ENCODE measurements around the gene PARD3B. TPM values are rescaled to one million over a fixed set of nuclear protein-coding genes. Genes with fewer than 3 reads are reported as not detected.
A peak's percentile ranks its signal among the peaks of the same experiment; 100 is the strongest.

The PARD3B gene
- total RNA-seq, 1 donor from 2014 or later: 4.3 TPM

DNA sequence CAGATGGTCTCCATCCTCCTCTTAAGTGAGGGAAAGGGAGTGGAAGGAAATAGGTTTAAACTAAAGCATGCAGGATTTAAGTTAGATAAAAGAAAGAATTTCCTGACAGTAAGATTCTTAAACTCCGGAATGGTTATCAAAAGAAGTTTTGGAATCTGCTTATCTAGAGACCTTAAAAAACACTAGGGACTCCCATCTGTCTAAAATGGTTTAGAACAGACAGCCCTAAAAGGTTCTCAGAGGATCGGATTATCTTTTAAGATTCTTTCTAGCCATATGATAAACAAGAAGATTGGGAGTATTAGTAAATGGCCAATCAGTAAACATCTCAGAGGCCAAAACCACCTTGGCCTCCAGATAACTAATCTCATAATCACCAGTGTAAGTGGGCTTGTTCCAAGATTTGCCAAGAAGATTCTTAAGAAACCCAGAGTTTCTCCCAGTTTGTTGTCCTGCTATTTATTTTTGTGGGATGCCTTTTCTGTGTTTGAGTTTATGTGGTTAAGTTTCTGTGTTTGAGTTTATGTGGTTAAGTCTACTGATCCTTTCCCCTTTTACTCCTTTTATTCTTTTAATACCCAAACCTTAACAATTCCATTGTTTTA is 822.2 kb downstream of the PARD3B start:
- ATAC-seq: no peak

DNA sequence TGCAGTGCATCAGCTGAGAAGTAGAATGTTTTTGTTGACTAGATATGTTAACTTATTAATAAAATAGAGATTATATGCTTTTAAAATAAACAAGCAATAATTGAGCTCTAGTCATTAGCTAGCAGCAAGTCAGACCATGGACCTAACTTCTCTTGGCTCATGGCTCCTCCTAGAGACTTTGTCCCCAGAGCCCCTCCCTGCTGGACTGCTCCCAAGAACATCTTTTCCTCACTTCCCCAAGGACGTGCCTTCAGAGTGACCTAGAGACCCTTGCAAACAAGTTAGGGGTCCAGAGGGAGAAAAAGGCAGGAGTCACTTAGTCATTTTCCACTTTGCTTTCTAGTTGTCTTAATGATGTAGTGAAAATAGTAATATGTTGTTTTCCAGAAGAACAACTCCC is 824.5 kb downstream of the PARD3B start:
- ATAC-seq: no peak

DNA sequence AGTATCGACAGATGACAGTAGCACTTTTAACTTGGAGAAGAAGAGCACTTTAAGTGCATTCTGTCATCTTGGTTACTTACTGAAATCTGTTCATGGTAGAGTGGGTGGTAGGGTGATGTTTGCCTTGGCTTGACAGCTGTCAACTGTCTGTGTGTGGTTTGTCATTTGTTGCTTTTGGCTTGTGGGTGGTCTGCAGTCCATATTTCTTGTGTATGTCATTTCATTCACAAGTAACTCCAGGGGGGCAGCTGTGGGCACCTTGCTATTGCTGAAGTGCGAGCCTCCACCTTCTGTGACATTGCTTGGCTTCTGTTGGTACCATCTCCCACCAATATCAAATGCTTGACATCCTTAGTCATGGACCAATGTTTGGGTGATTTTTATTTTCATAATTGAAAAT is 825.5 kb downstream of the PARD3B start:
- ATAC-seq: no peak

DNA sequence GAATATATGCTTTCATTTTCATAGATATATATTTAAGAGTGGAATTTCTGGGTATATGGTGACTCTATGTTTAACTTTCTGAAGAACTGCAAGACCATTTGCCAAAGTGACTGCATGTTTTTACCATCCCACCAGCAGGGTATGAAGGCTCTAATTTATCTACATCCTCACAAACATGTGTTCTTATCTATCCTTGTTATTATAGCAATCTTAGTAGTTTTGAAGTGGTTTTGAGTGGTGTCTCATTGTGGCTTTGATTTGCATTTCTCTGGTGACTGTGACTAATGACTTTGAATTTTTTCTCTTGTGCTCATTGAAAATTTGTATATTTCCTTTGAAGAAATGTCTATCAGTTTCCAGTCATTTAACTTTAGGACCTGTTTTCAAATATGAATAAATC is 826.9 kb downstream of the PARD3B start:
- ATAC-seq: no peak

DNA sequence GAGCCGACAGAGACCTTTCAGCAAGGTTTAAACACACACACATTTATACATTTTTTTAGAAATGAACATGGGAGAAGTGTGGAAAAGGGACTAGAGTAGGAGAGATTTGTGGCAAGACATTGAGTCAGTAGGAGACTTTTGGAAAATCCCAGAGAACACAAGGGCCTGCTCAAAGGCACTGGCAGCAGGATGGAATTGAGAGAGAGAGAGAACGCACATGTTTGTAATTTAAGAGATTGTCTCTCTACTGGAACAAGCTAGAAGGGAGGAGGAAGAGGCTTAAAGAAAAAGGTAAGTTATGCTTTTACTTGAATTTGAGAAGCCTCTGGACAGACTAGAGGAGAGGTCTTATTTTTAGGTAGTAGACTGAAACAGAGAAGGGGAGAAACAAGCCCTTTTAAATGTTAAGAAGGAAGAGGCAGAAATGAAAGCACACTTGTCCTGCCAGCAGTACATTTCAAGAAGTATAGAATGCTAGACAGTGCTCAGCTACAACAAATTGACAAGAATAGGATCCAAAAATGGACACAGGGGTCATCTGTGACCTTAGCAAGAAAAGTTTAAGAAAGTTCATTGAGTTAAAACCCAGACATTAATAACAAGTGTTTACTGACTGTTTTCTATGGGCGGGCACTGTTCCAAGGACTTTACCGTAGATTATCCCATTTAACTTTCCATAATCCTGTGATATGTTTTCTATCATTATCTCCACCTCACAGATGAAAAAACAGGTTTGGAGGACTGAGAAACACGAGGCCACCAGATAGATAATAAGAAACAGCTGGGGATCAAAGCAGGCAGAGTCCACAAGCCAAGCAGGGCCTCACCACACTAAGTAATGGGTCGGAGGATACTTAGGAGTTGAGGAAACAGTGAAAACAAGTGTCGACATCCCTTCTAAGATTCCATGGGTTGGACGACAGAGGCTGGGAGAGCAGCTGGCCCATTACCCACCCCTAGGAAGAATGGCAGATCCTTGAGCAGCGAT is 830.5 kb downstream of the PARD3B start:
- no peak for ATAC-seq

DNA sequence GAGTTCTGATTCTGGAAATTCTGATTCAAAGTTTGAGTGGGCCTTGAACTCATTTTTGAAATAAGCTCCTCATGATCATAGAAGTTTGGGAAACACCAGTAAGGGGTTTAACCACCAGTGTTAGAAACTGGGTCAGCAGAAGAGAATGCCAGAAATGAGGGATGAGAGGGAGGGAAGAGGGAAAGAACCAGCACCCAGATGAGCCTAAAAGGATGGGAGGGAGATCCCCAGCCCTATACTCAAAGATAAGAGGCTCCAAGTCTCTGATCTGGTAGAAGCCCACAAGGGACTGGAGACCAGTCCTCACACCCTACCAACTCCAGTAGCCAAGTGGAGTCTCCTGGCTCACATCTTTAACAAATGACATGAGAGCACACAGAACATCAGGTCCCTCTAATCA is 832.0 kb downstream of the PARD3B start:
- no peak for ATAC-seq

DNA sequence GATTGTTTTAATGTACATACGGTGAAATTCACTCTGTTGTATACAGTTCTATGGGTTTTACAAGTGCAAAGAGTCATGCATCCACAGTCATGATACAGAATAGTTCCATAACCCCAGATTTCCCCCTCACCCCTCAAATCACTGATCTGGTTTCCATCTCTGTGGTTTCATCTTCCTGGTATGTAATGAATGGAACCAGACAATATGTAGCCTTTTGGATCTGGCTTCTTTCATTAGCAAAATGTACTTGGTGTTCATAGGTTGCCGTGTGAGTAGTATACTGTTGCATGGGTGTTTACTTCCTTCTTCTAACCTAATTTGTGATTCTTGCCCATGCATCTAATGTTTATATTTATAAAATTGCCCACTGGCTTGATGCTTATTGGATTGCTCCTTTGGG is 838.3 kb downstream of the PARD3B start:
- ATAC-seq: no peak

DNA sequence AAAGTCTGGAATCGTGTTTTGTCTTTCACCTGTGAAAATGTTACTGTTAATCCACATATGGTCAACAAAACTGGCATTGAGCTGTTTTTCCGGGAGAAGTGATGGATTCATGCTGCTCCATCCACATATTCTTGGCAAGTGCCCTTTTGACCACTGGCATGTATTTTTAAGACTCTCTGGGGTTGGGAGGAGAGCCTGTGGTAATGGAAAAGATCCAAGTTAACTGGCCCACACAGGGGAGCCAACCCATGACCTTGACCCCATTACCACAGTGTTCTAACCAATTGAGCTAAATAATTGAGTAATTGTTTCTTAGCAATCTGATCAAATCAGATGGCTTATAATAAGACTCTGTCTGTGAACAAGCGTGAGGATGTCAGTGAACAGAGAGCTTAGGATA is 840.8 kb downstream of the PARD3B start:
- no peak for ATAC-seq

DNA sequence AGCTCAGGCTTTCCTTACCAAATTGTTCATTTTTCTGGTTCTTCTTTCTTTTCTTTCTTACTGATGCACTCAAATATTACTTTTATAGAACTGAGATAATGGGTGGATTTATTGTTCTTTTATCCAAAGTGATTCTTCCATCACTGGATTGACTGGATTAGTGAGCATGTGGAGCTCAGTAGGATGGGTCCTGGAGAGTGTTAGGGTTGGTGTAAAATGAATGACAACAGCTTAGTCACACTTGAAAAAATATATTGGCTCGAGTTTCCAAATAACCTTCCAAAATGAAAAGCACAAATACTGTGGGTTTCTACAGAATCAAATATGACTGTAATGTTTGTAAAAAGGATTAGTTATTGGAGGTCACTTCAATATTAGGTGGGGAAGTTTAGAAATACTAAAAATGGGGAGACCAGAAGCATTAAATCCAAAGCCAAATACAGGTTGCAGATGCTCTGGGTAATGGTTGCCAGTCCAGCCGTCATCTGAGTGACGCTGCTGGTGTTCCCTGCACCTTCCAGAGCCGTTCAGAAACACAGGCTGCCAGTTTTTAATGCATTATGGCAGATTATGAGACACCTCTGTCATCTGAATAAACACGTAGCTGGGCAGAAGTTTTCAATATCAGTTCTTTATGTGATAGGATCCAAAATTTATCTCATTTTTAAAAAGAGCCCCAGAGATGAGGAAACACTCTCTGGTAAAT is 842.2 kb downstream of the PARD3B start:
- no peak for ATAC-seq

DNA sequence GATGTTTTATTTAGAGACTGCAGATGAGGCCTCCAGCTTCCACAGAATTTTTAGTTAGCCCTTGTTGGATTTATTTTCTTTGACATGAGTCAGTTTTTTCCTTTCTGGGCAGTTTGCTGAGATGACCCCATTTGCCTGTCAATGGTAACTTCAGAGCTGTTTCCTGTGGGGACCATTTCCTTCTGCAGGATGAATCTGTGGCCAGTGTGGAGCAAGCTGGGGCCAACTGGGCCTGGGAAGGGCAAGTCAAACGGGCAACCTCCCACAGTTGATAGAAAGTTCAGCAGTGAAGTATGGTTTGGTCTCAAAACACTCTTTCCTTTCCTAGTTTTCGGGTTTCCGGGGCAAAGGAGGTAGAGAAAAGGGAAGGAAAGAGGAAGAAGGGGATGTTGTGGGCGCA is 845.6 kb downstream of the PARD3B start:
- ATAC-seq: no peak

DNA sequence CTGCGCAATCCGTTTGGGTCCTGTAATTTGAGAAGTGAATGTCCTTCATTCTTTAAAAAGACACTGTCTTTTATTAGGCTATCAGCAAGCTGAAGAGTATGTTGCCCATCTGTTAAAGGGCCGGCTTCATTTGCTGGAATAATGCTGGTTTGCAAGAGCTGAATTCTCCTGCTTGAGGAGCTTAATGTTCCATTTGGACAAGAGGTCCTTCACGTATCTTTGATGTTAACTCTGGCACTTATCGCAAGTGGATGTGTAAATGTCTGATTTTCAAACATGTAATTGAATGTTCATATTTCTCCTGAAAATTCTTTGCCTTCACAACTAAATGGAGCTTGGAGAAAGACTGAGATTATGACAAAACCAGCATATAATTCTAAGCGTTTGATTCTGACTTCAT is 856.2 kb downstream of the PARD3B start:
- ATAC-seq: no peak

DNA sequence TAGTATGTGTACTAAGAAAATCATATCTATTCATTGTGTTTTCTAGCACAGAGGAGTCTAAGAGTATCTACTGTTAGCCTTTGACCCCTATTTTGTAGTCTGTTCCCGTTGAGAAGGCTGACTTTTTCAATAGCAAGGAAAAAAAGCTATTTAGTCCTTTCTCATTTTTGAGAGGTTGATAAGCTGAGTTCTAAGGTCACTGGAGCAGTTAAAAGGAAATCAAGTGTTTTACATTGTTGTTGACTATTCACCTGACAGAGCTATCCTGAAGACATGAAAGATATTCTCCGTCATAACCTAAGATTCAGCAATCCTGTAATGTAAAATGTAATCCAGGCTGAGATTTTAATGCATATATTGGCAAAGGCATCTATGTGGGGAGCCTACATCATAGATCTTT is 856.7 kb downstream of the PARD3B start:
- no peak for ATAC-seq

DNA sequence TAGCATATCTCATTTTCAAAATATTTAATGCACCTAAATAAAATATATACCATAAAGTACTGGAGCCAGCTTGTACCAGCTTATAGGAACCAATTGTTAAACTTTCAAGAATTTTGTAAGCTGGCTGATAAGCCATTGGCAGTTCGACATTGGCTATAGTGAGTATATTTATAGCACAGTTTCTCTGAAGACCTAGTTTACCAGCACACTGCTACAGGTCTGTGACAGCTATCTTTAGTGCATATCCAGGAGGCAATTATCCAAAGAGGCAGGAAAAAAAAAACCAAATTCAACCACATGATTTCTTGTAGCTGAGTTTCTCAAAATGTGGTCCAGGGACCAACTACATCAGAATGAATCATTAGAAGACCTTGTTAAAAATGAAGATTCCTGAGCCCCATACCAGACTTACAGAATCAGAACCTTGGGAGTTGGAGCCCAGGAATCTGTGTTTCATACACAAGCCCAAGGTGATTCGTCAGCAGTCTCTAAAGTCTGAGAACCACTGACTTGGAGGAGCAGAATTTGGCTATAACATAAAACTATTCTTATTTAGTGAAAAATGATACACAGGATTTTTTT is 858.1 kb downstream of the PARD3B start:
- no peak for ATAC-seq

DNA sequence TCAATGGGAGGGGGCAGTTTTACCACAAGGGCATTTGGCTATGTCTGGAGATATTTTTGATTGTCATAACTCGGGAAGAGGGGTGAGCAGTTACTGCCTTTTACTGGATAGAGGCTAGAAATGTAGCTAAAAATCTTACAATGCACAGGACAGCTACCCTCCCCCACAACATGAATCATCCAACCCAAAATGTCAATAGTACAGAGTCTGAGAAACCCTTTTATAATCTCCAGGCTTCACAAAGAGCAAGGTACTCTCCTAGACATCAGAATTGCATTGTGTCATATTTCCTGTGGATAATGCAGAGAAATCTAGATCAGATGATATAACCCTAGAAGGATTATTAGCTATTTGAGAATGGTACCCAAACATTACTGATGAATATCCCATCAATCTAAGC is 859.9 kb downstream of the PARD3B start:
- ATAC-seq: peak; percentile 39

DNA sequence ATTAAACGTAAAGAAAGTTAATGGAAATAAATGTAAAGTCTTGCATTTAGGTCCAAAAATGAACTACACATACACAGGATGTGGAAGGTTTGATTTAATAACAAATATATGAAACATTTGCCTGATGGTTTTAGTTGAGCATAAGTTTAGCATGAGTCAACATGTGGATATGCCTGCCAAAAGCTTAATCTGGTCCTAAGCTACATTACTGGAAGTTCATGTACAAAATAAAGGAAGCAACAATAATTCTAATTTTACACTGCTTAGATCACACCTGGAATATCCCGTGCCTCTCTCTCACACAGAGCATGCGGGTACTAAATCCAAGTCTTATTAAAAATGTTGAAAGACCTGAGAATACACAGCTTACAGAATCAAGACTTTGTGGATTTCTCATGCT is 860.5 kb downstream of the PARD3B start:
- peak; percentile 88 for ATAC-seq

DNA sequence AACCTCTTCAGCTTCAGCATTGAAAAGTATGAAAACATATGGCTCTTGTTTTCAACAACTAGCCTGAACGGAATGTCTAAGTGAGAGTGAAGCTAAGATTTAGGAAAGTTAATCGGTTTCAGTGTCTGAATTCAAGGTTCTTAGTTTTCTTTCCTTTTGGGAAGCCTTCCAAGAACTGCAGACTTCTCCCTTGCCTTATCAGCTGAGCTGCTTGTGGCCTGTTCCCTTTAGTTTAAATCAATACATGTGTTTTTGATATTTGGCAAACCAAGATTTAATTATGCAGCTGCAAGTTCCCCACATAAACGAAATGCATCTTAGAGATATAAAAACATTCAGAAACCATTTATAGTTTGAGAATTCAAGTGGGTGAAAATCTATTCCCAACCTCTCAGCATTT is 862.7 kb downstream of the PARD3B start:
- ATAC-seq: no peak

DNA sequence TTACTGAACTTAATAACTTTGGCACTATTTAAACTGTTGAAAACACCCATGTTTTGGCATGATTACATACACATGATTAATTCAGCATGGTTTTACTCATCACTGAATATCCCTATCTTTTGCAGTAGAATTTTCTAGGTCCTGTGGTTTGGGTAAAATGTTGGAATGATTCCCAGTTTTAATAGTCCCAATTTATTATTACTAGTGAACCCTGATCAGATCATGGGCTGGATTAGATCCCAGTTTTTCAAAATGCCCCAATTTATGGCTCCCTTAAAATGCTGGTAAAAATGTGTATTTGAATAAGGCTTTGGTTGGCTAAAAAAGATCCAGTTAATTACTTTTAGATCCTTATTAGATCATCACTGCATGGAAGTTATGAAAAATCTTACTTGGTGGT is 863.4 kb downstream of the PARD3B start:
- ATAC-seq: no peak

DNA sequence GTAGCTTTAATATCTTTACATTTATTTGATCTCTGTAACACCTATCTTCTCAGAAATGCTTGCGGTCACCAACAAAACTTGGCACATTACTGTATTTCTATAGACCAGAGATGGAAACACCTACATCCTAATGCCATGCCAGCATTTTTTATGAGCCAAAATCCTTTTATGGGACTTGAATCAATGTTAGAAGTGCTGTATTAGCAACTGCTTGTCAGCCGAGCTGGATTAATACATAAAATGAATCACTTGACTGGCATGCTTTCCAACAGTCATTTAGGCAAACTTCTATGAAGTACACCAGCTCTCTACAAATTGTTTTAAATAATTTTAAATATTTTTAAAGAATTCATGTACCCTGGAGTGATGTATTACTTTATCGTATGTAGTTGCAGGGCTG is 864.1 kb downstream of the PARD3B start:
- ATAC-seq: no peak

DNA sequence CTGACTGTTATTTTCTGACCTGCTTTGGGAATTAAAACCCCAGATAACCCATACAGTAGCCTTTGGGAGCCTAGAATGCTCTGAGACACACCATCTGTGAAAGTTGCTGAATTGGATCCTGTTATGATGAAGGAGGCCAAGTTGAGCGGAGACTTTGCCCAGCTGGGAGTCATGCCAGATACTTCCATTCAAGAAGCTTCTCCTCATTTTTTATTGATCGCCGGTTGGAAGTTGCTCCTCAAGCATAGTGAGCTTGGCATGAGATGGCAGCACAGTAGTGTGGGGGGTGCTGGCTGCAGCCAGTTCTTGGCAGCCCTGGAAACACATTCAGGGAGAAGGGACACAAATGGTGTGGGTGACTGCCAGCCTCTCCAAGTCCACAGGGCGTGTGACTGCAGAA is 866.3 kb downstream of the PARD3B start:
- no peak for ATAC-seq

DNA sequence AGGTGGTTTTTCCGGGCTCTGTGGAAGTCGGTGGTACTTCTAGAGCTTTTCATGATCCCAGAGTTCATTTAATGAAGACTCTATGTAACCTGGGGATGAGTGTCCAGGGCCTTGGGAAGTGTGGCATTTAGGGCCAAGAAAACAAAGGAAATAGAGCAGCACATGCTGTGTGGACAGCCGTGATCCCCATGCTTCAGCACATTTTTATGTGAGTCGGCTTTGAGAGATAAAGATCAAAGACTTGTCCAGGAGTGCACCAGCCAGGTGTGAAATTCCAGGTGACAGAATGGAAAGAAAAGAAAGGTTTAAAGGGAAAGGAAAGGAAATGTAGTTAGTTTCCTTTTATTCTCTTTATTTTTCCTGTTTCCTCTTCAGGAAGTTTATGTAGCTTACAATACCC is 879.1 kb downstream of the PARD3B start:
- no peak for ATAC-seq

DNA sequence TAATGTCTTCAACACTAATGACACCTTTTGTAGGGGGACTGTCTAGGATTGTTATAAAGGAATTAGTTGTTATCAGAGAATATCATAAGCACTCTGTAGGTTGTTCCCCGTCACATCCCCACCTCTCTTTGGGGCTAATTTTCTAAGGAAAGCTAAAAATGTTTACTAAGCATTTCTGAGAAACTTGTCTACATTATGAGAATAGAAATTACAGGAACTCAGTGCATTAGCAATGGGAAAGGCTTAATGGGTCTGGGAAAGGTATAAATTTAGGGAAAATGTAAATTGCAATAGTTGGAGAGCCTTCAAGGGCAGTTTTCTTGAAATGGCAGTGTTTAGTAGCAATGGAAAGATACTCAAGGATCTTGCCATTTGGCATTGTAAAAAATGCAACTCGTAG is 879.8 kb downstream of the PARD3B start:
- ATAC-seq: no peak

DNA sequence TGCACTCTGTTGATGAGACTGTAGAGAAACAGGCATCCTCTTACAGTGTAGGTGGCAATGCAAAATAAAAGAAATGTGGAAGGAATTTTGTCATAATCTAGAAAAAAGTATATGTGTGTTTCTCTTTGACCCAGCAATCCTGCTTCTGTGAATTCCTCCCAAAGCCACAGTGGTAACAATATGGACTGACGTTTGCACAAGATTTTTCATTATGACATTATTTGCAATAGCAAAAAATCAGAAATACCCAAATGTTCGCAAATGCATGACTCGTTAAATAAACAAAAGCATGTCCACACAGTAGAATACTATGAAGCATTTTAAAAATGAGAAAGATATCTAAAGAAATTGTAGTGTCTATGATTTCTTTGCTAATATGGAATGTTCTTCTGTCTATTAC is 881.8 kb downstream of the PARD3B start:
- ATAC-seq: no peak

DNA sequence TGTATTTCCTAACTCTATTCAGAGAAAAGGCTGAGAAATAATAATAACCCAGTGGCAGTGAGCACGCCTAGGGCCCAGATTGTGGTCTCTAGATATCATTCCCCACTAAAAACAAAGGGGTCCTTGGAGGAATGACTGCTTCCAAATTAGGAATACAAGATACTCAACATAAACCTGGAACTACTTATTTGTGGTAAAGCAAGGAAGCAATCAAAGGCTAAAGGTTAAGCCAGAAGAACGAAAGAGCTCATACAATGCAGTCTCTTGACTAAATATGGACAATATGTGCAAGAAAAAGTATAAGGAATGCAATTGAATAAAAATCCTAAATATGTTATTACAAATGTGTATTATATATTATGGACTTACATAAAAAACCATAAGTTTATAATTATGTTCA is 883.5 kb downstream of the PARD3B start:
- no peak for ATAC-seq

Data from esophagus mucosa (tissue), 1 donor.